ENCODE results near the gene PPM1N. TPM values are rescaled to one million over a fixed set of nuclear protein-coding genes. Genes with fewer than 3 reads are reported as not detected.

The PPM1N gene
- total and polyA plus RNA-seq, 3 donors from 2014 or later, result 1.9 to 3.4 (median 2.3) TPM

DNA sequence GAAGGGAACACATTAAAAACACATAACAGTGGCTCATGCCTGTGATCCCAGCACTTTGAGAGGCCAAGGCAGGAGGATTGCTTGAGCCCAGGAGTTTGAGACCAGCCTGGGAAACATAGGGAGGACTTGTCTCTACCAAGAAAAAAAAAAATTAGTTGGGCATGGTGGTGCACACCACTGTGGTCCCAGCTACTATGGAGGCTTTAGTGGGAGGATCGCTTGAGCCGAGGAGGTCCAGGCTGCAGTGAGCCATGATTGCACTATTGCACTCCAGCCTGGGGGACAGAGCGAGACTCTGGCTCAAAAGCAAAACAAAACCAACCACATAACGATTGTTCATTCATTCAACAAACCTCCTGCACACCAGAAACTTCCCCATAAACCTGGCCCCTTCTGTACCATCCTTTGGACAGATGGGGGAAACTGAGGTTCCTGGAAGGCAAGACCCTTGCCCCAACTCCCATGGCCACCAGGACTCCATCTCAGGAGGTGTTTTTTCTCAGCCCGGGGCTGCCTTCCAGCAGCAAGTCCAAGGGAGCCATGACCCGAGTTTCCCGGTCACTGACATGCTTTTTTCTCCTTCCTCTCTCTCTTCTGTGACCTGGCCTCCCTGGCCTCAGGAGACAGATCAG is 26.2 kb upstream of the PPM1N start:
- TF ChIP-seq, protein P1, sequence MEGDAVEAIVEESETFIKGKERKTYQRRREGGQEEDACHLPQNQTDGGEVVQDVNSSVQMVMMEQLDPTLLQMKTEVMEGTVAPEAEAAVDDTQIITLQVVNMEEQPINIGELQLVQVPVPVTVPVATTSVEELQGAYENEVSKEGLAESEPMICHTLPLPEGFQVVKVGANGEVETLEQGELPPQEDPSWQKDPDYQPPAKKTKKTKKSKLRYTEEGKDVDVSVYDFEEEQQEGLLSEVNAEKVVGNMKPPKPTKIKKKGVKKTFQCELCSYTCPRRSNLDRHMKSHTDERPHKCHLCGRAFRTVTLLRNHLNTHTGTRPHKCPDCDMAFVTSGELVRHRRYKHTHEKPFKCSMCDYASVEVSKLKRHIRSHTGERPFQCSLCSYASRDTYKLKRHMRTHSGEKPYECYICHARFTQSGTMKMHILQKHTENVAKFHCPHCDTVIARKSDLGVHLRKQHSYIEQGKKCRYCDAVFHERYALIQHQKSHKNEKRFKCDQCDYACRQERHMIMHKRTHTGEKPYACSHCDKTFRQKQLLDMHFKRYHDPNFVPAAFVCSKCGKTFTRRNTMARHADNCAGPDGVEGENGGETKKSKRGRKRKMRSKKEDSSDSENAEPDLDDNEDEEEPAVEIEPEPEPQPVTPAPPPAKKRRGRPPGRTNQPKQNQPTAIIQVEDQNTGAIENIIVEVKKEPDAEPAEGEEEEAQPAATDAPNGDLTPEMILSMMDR (IDR thresholded peaks at IDR 0.05), result no peak
- peaks cover 22% of the 10 kb centered on the region for H3K4me1 ChIP-seq
- 43 to 44% methylated on average over 7 of the region's 7 CpGs for WGBS, 2 donors
- no peaks in the 10 kb centered on the region for H3K9me3 ChIP-seq
- no peaks in the 10 kb centered on the region for H3K27me3 ChIP-seq
- H3K4me3 ChIP-seq, result no peak overlapping the region
- no peak for DNase-seq
- no peaks in the 10 kb centered on the region for H3K36me3 ChIP-seq (ENCODE audit: low read depth, missing control alignments)
- H3K27ac ChIP-seq, result no peak overlapping the region
- intact Hi-C loops (cut with DNase I; ENCODE audit: low total_unique reads), result no loop called here

- H3K9me3 ChIP-seq, result no peaks in the 10 kb centered on the region
- no peaks in the 10 kb centered on the region for H3K36me3 ChIP-seq (ENCODE audit: low read depth, missing control alignments)
- no peak overlapping the region for H3K4me3 ChIP-seq
- H3K4me1 ChIP-seq, result peaks cover 22% of the 10 kb centered on the region
- no peaks in the 10 kb centered on the region for H3K27me3 ChIP-seq
- no peak for DNase-seq
- intact Hi-C loops (cut with DNase I; ENCODE audit: low total_unique reads), result no loop called here
- 15 to 17% methylated on average over 34 to 44 of the region's 44 CpGs for whole genome bisulfite sequencing, 2 donors
- TF ChIP-seq, protein P1 (IDR thresholded peaks at IDR 0.05), result no peak
- TF ChIP-seq POLR2A (IDR thresholded peaks at IDR 0.05), result no peak
- H3K27ac ChIP-seq, result no peak overlapping the region
Observed at GRCh38 chr19:45472563-45473366, 25.5 kb upstream of the PPM1N start.

DNA sequence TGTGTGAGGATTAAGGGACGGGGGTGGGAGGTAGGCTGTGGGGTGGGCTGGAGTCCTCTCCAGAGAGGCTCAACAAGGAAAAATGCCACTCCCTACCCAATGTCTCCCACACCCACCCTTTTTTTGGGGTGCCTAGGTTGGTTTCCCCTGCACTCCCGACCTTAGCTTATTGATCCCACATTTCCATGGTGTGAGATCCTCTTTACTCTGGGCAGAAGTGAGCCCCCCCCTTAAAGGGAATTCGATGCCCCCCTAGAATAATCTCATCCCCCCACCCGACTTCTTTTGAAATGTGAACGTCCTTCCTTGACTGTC is 24.9 kb upstream of the PPM1N start:
- Histone ChIP-seq H3K9me3 (no peaks in the 10 kb centered on the region), H3K4me3 (no peak overlapping the region), H3K36me3 (ENCODE audit: low read depth, missing control alignments) (no peaks in the 10 kb centered on the region), H3K27ac (no peak overlapping the region), H3K27me3 (no peaks in the 10 kb centered on the region), H3K4me1 (peaks cover 18% of the 10 kb centered on the region)
- intact Hi-C loops (cut with DNase I; ENCODE audit: low total_unique reads), result no loop called here
- 15 to 36% methylated on average over 5 of the region's 5 CpGs for WGBS, 2 donors
- DNase-seq, result no peak
- TF ChIP-seq, protein P1 (IDR thresholded peaks at IDR 0.05), result no peak

- intact Hi-C loops (cut with DNase I; ENCODE audit: low total_unique reads), result no loop called here
- H3K4me1 ChIP-seq, result peaks cover 15% of the 10 kb centered on the region
- H3K9me3 ChIP-seq, result no peaks in the 10 kb centered on the region
- no peaks in the 10 kb centered on the region for H3K27me3 ChIP-seq
- TF ChIP-seq, protein P1 (IDR thresholded peaks at IDR 0.05), result no peak
- no peak for TF ChIP-seq POLR2A (IDR thresholded peaks at IDR 0.05)
- WGBS, 2 donors, result 53 to 57% methylated on average over 27 of the region's 27 CpGs
- no peak overlapping the region for H3K4me3 ChIP-seq
- H3K27ac ChIP-seq, result no peak overlapping the region
- no peaks in the 10 kb centered on the region for H3K36me3 ChIP-seq (ENCODE audit: low read depth, missing control alignments)
- no peak for DNase-seq
Observed at GRCh38 chr19:45473682-45474605, 24.3 kb upstream of the PPM1N start.

All from testis (tissue), 3 donors.